Keratinocyte (primary cell): ENCODE data around the gene TNPO3. TPM values are rescaled to one million over a fixed set of nuclear protein-coding genes. Genes with fewer than 3 reads are reported as not detected.
"Not testable (repeated sequence)": the region's sequence is repeated elsewhere in the genome, so short reads cannot be mapped to it uniquely, and the experiment has no call there.

Experiments
- DNase-seq: peaks from one replicate; pipeline ENCODE4 v3.0.0-alpha.2; 2011; ENCODE audit warnings: low read depth, missing footprints, low spot score
- FAIRE-seq: peaks from 2 replicates; lab custom pipeline; 2011; peaks lifted over from hg19 to GRCh38; lab: Jason Lieb, UNC
- H2AFZ ChIP-seq: 2 replicates; pipeline ENCODE4 v1.6.0; 2012; ENCODE audit warnings: low read length, control low read depth, inconsistent platforms; ENCODE audit not compliant: control insufficient read depth
- H3K27ac ChIP-seq: 2 replicates; pipeline ENCODE4 v1.5.1; 2011; ENCODE audit warnings: low read length; ENCODE audit not compliant: control insufficient read depth, insufficient read depth
- H3K27me3 ChIP-seq: 3 replicates; pipeline ENCODE4 v1.6.0; 2011; ENCODE audit warnings: low read length; ENCODE audit not compliant: control insufficient read depth, insufficient read depth; ENCODE audit errors: extremely low read depth
- H3K36me3 ChIP-seq, 2 experiments: 2 replicates in 1 of 2; 3 replicates in 1 of 2; pipeline ENCODE4 v1.5.1; 2011; ENCODE audit warnings: low read length in 2 of 2, mild to moderate bottlenecking in 1 of 2; ENCODE audit not compliant: control insufficient read depth in 2 of 2, insufficient read depth in 2 of 2; ENCODE audit errors: extremely low read depth in 1 of 2
- H3K4me1 ChIP-seq: 3 replicates; pipeline ENCODE4 v1.5.1; 2011; ENCODE audit warnings: low read length; ENCODE audit not compliant: control insufficient read depth, insufficient read depth; ENCODE audit errors: extremely low read depth
- H3K4me2 ChIP-seq: 3 replicates; pipeline ENCODE4 v1.6.0; 2011; ENCODE audit warnings: low read depth, low read length; ENCODE audit not compliant: control insufficient read depth, insufficient read depth; ENCODE audit errors: extremely low read depth
- H3K4me3 ChIP-seq, 3 experiments: fragments of 200-600 bp in 1 of 3; sonication (generic) in 1 of 3; 2 replicates in 2 of 3; 3 replicates in 1 of 3; pipeline ENCODE4 v1.5.1; 2011 to 2016; ENCODE audit warnings: low read length in 3 of 3, mild to moderate bottlenecking in 3 of 3, control low read depth in 2 of 3, inconsistent platforms in 1 of 3, low read depth in 1 of 3, mixed read lengths in 1 of 3, mixed run types in 1 of 3, moderate library complexity in 1 of 3; ENCODE audit not compliant: control insufficient read depth in 2 of 3, insufficient read depth in 2 of 3; ENCODE audit errors: extremely low read depth in 1 of 3
- H3K79me2 ChIP-seq: 2 replicates; pipeline ENCODE4 v1.6.0; 2012; ENCODE audit warnings: low read length; ENCODE audit not compliant: control insufficient read depth, insufficient read depth
- H3K9ac ChIP-seq: 3 replicates; pipeline ENCODE4 v1.6.0; 2011; ENCODE audit warnings: low read length; ENCODE audit not compliant: control insufficient read depth, insufficient read depth; ENCODE audit errors: extremely low read depth
- H3K9me1 ChIP-seq: 3 replicates; pipeline ENCODE4 v1.6.0; 2011; ENCODE audit warnings: low read length; ENCODE audit not compliant: control insufficient read depth, insufficient read depth; ENCODE audit errors: extremely low read depth
- H3K9me3 ChIP-seq: 2 replicates; pipeline ENCODE4 v1.5.1; 2012; ENCODE audit warnings: low read depth, low read length; ENCODE audit not compliant: control insufficient read depth
- H4K20me1 ChIP-seq: 3 replicates; pipeline ENCODE4 v1.6.0; 2011; ENCODE audit warnings: low read length; ENCODE audit not compliant: control insufficient read depth, insufficient read depth; ENCODE audit errors: extremely low read depth
- CTCF ChIP-seq, 3 experiments: IDR thresholded peaks in 1 of 3; conservative IDR thresholded peaks in 1 of 3; optimal IDR thresholded peaks in 1 of 3; 2 replicates in 2 of 3; 3 replicates in 1 of 3; pipeline versions ENCODE3 to v1.5.1; 2011; ENCODE audit warnings: low read length in 3 of 3, mild to moderate bottlenecking in 3 of 3, moderate library complexity in 2 of 3, control low read depth in 1 of 3, inconsistent platforms in 1 of 3; ENCODE audit not compliant: insufficient read depth in 2 of 3; ENCODE audit errors: extremely low read depth in 1 of 3
- EZH2 ChIP-seq: IDR thresholded peaks from one replicate; pipeline ENCODE4 v1.6.1; 2012; ENCODE audit warnings: inconsistent platforms, mild to moderate bottlenecking, low read length, moderate library complexity
- dilution Hi-C: fragments of 300-500 bp; cut with MboI; formaldehyde crosslinking; loops from one replicate; pipeline ENCODE4 v1.7.0; 2020; ENCODE audit warnings: low sequenced_read_pairs; ENCODE audit not compliant: extremely low pct_ligation_motif_present
- polyA plus RNA-seq, 5 experiments: library from polyadenylated mRNA; depleted of rRNA in 3 of 5; stranded (reverse) in 3 of 5; stranded (forward) in 1 of 5; unstranded in 1 of 5; fragments of >200 nt; gene quantifications; 1 replicate in 1 of 5; 2 replicates in 3 of 5; 3 replicates in 1 of 5; pipeline versions ENCODE4 v1.2.1 to v1.2.3, GENCODE V29; 2011 to 2012; ENCODE audit warnings: missing spikeins in 2 of 5, low read depth in 1 of 5, low replicate concordance in 1 of 5

TNPO3 gene
- polyA plus RNA-seq, 1 donor (not counting 4 experiments of a cell fraction or from before 2014, with no cell fraction given): 35.1 TPM

- no peaks in the 10 kb centered on the region for H3K4me1 ChIP-seq
- FAIRE-seq (no peak), DNase-seq (no peak)
- H3K27me3 ChIP-seq: no peaks in the 10 kb centered on the region
- H3K27ac ChIP-seq: no peak overlapping the region
- TF ChIP-seq EZH2: no peak
- no peak for TF ChIP-seq CTCF (optimal IDR thresholded peaks at IDR 0.05 in 1 of 3, IDR thresholded peaks at IDR 0.05 in 1 of 3, conservative IDR thresholded peaks at IDR 0.05 in 1 of 3; ENCODE audit: extremely low read depth in 1 of 3, insufficient read depth in 2 of 3, low read length in 3 of 3)
- H3K9ac ChIP-seq: no peak overlapping the region
- dilution Hi-C loops: no loop called here
- H3K4me3 ChIP-seq: no peak overlapping the region
- peaks cover 2% of the 10 kb centered on the region for H3K9me1 ChIP-seq
- H3K79me2 ChIP-seq: peaks cover 92% of the 10 kb centered on the region
- no peaks in the 10 kb centered on the region for H3K9me3 ChIP-seq
- peaks cover 11% of the 10 kb centered on the region for H4K20me1 ChIP-seq
- H3K36me3 ChIP-seq: peaks cover 4 to 17% of the 10 kb centered on the region in 2 experiments
- H3K4me2 ChIP-seq: no peak overlapping the region
- H2AFZ ChIP-seq: no peak overlapping the region
Observed at GRCh38 chr7:129041142-129042085, 13.5 kb downstream of the TNPO3 start.

GRCh38 chr7:129038468-129038867 is 16.4 kb downstream of the TNPO3 start:
- H3K9me1 ChIP-seq, H3K4me2 ChIP-seq, H4K20me1 ChIP-seq, dilution Hi-C loops, H3K27ac ChIP-seq, DNase-seq, FAIRE-seq, H2AFZ ChIP-seq, H3K4me1 ChIP-seq, H3K4me3 ChIP-seq, H3K27me3 ChIP-seq, H3K9me3 ChIP-seq, H3K9ac ChIP-seq: not testable (repeated sequence)
- peaks cover 85% of the 10 kb centered on the region for H3K79me2 ChIP-seq
- H3K36me3 ChIP-seq: peaks cover 4 to 17% of the 10 kb centered on the region in 2 experiments
